ENCODE measurements around the gene LRRC8C. TPM values are rescaled to one million over a fixed set of nuclear protein-coding genes. Genes with fewer than 3 reads are reported as not detected.

Gene LRRC8C
- total and polyA plus RNA-seq, 2 of the 8 experiments (the other 6 are each of a cell fraction or from before 2014, with no cell fraction given) = 1.1 to 2.1 TPM

- Histone ChIP-seq H3K27me3 (replicated peaks in 1 of 4; ENCODE audit: control insufficient read depth in 3 of 4, extremely low read depth in 1 of 4, insufficient read depth in 3 of 4, low read length in 3 of 4) (peaks cover 0 to 4% (median 2%) of the 10 kb centered on the region in 4 experiments; a peak in 4 of 7 replicates), H3K4me1 (replicated peaks in 1 of 4; ENCODE audit: control insufficient read depth in 3 of 4, insufficient read depth in 4 of 4, low read length in 3 of 4) (peaks cover 0 to 5% (median 3%) of the 10 kb centered on the region in 4 experiments; a peak in 5 of 7 replicates), H3K14ac (ENCODE audit: insufficient read length) (no peak overlapping the region), H4K5ac (ENCODE audit: insufficient read length, low read depth, low read length) (no peak overlapping the region), H3K9ac (replicated peaks in 1 of 4; ENCODE audit: extremely low read depth in 1 of 4, low read depth in 3 of 4, low read length in 3 of 4) (no peak overlapping the region), H3K23me2 (ENCODE audit: low read depth, low read length) (peaks cover 5% of the 10 kb centered on the region), H3K23ac (ENCODE audit: insufficient read length) (no peak overlapping the region), H2BK12ac (ENCODE audit: low read depth, low read length) (no peak overlapping the region), H3K9me3 (ENCODE audit: insufficient read depth in 2 of 2, low read depth in 1 of 2, low read length in 1 of 2) (no peaks in the 10 kb centered on the region), H2BK20ac (ENCODE audit: low read length) (no peak overlapping the region), H4K8ac (ENCODE audit: extremely low read depth, insufficient read depth, low read length) (no peak overlapping the region), H2AK5ac (ENCODE audit: low read depth, low read length) (no peak overlapping the region), H3K4ac (replicated peaks; ENCODE audit: insufficient read length, low read depth, low read length) (no peak overlapping the region), H3K79me1 (ENCODE audit: low read depth, low read length) (no peaks in the 10 kb centered on the region), H3K4me3 (ENCODE audit: extremely low read depth in 1 of 4, insufficient read depth in 2 of 4, low read depth in 3 of 4, low read length in 4 of 4) (no peak overlapping the region), H3K27ac (ENCODE audit: low read depth, low read length) (no peak overlapping the region), H2BK15ac (ENCODE audit: low read length) (no peak overlapping the region), H2BK120ac (replicated peaks; ENCODE audit: low read depth, low read length) (no peak overlapping the region), H4K91ac (replicated peaks; ENCODE audit: insufficient read length, low read length) (no peak overlapping the region), H3K4me2 (ENCODE audit: insufficient read depth in 1 of 2, low read depth in 2 of 2, low read length in 2 of 2) (no peak overlapping the region), H2AFZ (ENCODE audit: low read length) (no peak overlapping the region), H2BK5ac (ENCODE audit: low read depth, low read length) (no peak overlapping the region), H3K36me3 (ENCODE audit: control insufficient read depth in 2 of 4, insufficient read depth in 4 of 4, low read length in 3 of 4) (no peaks in the 10 kb centered on the region), H3K18ac (ENCODE audit: extremely low read depth, low read length) (no peak overlapping the region), H3K79me2 (ENCODE audit: control insufficient read depth in 1 of 2, insufficient read depth in 2 of 2, low read length in 2 of 2) (no peaks in the 10 kb centered on the region), H3K56ac (replicated peaks; ENCODE audit: insufficient read length, low read depth, low read length) (no peak overlapping the region), H4K20me1 (replicated peaks in 1 of 2; ENCODE audit: control insufficient read depth in 1 of 2, insufficient read depth in 2 of 2, low read length in 2 of 2) (no peaks in the 10 kb centered on the region)
- ChIA-PET CTCF (ENCODE audit: partially characterized antibody) (interaction anchor here (0.6 to 4.4 kb wide), 6 partner anchors 11 to 693 kb away, joined by 3 to 18 read pairs (median 3); no protein-coding TSS in a partner anchor), POLR2A (ENCODE audit: partially characterized antibody) (no interaction called here)
- TF ChIP-seq USF2 (IDR thresholded peaks at IDR 0.05; ENCODE audit: low read length) (no peak), CEBPB (IDR thresholded peaks at IDR 0.05; ENCODE audit: low read depth, low read length) (no peak), BACH1 (IDR thresholded peaks at IDR 0.05; ENCODE audit: low read length) (no peak), RFX5 (IDR thresholded peaks at IDR 0.05; ENCODE audit: borderline replicate concordance, low read depth, low read length) (no peak), POU5F1 (IDR thresholded peaks at IDR 0.05; ENCODE audit: low read depth, low read length) (no peak), SIX5 (IDR thresholded peaks at IDR 0.05; ENCODE audit: low read depth, low read length) (no peak), CBX5 (IDR thresholded peaks at IDR 0.05; ENCODE audit: low read depth, low read length) (no peak), KDM1A (IDR thresholded peaks at IDR 0.05; ENCODE audit: borderline replicate concordance, low read length) (no peak), TAF7 (optimal IDR thresholded peaks at IDR 0.05; ENCODE audit: borderline replicate concordance, low read depth, low read length) (no peak), BCL11A (IDR thresholded peaks at IDR 0.05; ENCODE audit: low read depth in 2 of 2, low read length in 2 of 2) (no peak), E2F6 (IDR thresholded peaks at IDR 0.05) (no peak)
- DNase-seq (ENCODE audit: low read depth in 1 of 2, low spot score in 2 of 2) = no peak
- no peak for FAIRE-seq
These were observed 5.3 kb upstream of the LRRC8C start for GRCh38 chr1:89627596-89627962.

Measured in H1 (cell line).